Measurements from ENCODE around the gene SMYD3. TPM values are rescaled to one million over a fixed set of nuclear protein-coding genes. Genes with fewer than 3 reads are reported as not detected.

The SMYD3 gene
- total and polyA plus RNA-seq, 10 donors: 12.5 to 33.1 (median 21.0) TPM

- Histone ChIP-seq H3K27ac (no peak overlapping the region), H3K36me3 (peaks cover 0 to 5% (median 0%) of the 10 kb centered on the region in 6 donors), H3K4me1 (no peaks in the 10 kb centered on the region), H3K9me3 (no peaks in the 10 kb centered on the region), H3K4me3 (no peak overlapping the region), H3K27me3 (replicated peaks in 1 of 7) (no peaks in the 10 kb centered on the region)
- WGBS, 5 donors: 74 to 91% (median 85%) methylated on average over 2 of the region's 2 CpGs
- intact Hi-C loops (cut with DNase I; ENCODE audit: low total_unique reads): no loop called here
- no peak for DNase-seq
- TF ChIP-seq POLR2A (IDR thresholded peaks at IDR 0.05): no peak
- no peak for TF ChIP-seq CTCF (IDR thresholded peaks at IDR 0.05 in 8 of 11, conservative IDR thresholded peaks at IDR 0.05 in 3 of 11)
- TF ChIP-seq POLR2AphosphoS5 (IDR thresholded peaks at IDR 0.05): no peak
These were observed 232.9 kb downstream of the SMYD3 start for GRCh38 chr1:246274186-246274585.

GRCh38 chr1:246271516-246271915, 235.6 kb downstream of the SMYD3 start:
- DNase-seq: no peak
- intact Hi-C loops (cut with DNase I; ENCODE audit: low total_unique reads): no loop called here
- Histone ChIP-seq H3K4me1 (no peaks in the 10 kb centered on the region), H3K9me3 (no peaks in the 10 kb centered on the region), H3K4me3 (no peak overlapping the region), H3K27me3 (replicated peaks in 1 of 7) (no peaks in the 10 kb centered on the region), H3K36me3 (no peaks in the 10 kb centered on the region), H3K27ac (no peak overlapping the region)
- 96 to 99% (median 98%) methylated on average over 4 of the region's 4 CpGs for WGBS, 5 donors
- TF ChIP-seq CTCF (IDR thresholded peaks at IDR 0.05 in 8 of 11, conservative IDR thresholded peaks at IDR 0.05 in 3 of 11) (no peak), POLR2AphosphoS5 (IDR thresholded peaks at IDR 0.05) (no peak), POLR2A (IDR thresholded peaks at IDR 0.05) (no peak)

GRCh38 chr1:246270236-246270635, 236.8 kb downstream of the SMYD3 start:
- Histone ChIP-seq H3K4me3 (no peak overlapping the region), H3K27ac (no peak overlapping the region), H3K36me3 (no peaks in the 10 kb centered on the region), H3K27me3 (replicated peaks in 1 of 7) (no peaks in the 10 kb centered on the region), H3K4me1 (no peaks in the 10 kb centered on the region), H3K9me3 (no peaks in the 10 kb centered on the region)
- DNase-seq: no peak
- intact Hi-C loops (cut with DNase I; ENCODE audit: low total_unique reads): no loop called here
- no peak for TF ChIP-seq POLR2AphosphoS5 (IDR thresholded peaks at IDR 0.05)
- TF ChIP-seq POLR2A (IDR thresholded peaks at IDR 0.05): no peak
- no peak for TF ChIP-seq CTCF (IDR thresholded peaks at IDR 0.05 in 8 of 11, conservative IDR thresholded peaks at IDR 0.05 in 3 of 11)

GRCh38 chr1:246269466-246269865, 237.6 kb downstream of the SMYD3 start:
- Histone ChIP-seq H3K27ac (no peak overlapping the region), H3K27me3 (replicated peaks in 1 of 7) (no peaks in the 10 kb centered on the region), H3K9me3 (no peaks in the 10 kb centered on the region), H3K4me1 (no peaks in the 10 kb centered on the region), H3K36me3 (no peaks in the 10 kb centered on the region), H3K4me3 (no peak overlapping the region)
- no peak for DNase-seq
- intact Hi-C loops (cut with DNase I; ENCODE audit: low total_unique reads): no loop called here
- 90 to 96% (median 94%) methylated on average over 7 of the region's 7 CpGs for WGBS, 5 donors
- no peak for TF ChIP-seq POLR2AphosphoS5 (IDR thresholded peaks at IDR 0.05)
- TF ChIP-seq POLR2A (IDR thresholded peaks at IDR 0.05): no peak
- TF ChIP-seq CTCF (IDR thresholded peaks at IDR 0.05 in 8 of 11, conservative IDR thresholded peaks at IDR 0.05 in 3 of 11): no peak

Data from spleen (tissue), 11 donors.